ENCODE data around the gene CLDN9.

CLDN9 gene

DNA sequence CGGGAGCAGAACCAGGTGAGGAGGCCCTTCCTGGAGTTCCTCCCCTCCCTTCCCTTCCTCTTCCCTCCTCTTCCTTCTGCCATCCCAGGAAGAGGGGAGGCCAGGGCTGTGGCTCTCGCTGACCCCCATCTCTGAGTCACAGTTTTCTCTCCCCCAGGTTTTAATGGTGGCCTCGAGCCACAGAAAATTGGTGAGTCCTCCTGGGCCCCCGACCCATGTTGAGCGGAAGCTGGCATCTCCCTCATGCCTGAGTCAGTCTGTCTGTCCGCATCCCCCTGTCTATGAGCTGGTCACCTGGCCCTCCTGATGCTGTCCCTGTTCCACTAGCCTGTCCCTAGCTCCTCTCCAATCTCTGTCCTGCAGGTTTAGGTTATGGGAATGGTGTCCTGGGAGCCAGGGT, 12.8 kb upstream of the CLDN9 start:
- no peak for DNase-seq

DNA sequence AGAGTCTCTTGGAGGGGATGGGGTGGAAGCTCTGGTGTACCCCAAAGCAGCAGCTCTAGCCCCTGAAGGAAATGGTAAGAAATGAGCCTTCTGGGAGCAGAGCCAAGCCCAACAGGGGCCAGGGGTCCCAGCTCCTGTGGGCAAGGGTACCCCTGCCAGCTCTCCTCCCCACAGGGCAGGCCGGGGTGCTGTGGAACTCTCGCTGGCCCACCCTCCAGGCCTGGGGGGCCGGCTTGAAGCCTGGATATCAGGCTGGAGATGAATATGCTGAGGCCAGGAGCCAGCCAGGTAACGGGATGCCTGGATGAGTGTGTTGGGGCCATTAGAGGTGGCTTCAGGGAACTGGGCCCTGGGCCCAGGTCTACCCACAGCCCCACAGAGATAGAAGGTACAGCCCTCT, 12.2 kb upstream of the CLDN9 start:
- DNase-seq: no peak

GRCh38 chr16:3001316-3001715, 11.4 kb upstream of the CLDN9 start:
- no peak for DNase-seq

DNA sequence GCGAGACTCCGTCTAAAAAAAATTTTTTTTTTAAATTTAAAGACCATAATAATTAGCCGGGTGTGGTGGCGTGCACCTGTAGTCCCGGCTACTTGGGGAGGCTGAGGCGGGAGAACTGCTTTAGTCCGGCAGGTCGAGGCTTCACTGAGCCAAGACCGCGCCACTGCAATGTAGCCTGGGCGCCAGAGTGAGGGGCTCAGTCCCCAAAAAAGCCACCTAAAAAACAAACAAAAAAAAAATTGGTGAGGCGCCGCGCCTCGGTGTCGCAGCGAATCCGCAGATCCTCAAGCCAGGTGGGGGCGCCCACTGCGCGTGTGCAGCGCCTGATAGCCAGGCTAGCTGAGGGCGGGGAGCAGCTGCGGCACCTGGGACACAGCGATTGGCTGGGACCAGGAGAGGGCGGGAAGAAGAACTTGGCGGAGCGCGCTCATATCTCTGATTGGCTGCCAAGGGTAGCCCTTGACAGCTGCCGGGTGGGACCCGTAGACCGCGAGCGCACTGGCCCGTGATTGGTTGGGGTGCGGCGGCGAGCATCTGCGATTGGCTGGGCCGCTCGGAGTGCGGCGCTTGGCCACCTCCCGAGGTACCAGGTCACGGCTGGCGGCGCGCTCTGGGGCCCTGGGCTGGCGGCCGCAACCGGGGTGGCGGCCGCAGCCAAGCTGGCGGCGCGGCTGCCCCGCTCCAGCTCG, 9.0 kb upstream of the CLDN9 start:
- peak; percentile 99 for DNase-seq

DNA sequence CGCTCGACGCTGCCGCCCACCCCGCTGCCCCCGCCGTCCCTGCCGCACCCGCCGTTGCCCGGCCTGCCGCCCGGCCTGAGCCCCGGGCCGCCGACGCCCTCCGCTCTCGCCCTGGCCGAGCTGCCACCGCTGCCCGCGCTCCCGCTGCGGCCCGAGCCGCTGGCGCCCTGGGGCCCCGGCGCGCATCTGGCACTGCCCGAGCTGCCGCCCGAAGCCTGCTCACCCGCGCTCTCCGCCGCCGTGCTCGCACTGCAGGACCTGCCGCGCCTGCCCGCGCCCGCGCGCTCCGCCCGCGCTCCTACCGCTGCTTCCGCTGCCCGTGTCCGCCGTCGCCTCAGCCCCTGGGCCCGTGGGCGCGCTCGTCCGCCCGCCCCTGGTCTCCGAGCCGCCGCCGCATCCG, 8.4 kb upstream of the CLDN9 start:
- DNase-seq: no peak

DNA sequence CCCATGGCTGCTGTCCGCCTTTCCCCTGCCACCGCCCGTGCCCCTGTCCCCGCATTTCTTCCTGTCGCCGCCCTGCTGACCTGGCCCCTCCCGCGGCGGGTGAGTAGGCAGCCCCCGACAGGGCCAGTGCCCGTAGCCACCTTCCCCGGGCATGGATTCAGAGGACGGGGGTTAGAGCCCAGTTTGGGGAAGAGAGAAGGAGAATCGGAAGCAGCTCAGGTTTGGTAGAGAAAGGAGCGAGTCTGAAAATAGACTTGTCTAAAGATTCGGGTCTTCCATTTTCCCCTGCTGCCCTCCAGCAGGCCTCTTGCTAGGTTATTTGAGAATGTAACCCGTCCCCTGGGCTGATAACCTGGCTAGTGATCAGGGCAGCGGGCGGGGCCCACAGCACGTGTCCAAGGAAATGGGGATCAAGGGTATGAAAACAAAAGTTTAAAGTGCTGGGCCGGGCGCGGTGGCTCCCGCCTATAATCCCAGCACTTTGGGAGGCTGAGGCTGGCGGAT, 7.9 kb upstream of the CLDN9 start:
- no peak for DNase-seq

DNA sequence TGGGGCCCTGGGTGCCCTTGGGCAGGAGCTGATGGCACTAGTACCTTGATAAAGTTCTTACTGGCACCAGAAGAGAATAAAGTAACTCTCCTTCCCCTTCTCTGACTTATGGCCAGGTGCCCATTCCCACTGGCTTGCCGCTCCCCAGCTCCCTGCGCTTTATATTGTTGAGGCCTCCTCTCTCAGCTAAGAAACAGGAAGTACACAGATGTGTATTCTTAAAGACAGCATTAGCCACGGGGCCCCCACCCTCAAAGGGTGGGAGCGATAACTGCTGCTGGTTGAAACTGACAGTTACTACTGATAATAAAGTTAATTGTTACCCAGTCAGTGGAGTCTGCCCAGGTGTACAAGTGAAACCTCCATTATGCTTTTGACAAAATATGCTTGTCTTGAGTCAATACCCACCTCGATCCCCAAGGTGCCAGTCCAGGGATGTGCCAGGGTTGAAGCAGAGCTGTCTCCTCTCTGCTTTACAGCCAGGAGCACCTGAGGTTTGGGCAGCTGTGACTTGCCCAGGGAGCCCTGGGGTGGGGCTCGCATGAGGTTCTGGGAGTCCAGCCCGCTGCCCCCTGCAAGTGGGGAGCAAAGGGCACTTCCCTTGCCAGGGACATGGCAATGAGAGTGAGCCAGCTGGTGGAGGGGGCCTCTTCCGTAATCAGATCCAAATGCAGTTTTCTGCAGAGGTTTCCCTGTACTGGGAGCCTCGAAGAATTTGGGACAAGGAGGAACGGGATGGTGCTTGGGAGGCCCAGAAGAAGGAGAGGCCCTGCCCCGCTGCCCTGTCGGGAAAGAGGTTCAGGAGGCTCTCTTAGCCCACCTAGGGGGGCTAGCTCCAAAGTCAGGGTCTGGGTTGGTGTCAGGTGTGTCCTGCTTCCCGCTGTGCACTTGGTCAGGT, 5.4 kb upstream of the CLDN9 start:
- DNase-seq: no peak

DNA sequence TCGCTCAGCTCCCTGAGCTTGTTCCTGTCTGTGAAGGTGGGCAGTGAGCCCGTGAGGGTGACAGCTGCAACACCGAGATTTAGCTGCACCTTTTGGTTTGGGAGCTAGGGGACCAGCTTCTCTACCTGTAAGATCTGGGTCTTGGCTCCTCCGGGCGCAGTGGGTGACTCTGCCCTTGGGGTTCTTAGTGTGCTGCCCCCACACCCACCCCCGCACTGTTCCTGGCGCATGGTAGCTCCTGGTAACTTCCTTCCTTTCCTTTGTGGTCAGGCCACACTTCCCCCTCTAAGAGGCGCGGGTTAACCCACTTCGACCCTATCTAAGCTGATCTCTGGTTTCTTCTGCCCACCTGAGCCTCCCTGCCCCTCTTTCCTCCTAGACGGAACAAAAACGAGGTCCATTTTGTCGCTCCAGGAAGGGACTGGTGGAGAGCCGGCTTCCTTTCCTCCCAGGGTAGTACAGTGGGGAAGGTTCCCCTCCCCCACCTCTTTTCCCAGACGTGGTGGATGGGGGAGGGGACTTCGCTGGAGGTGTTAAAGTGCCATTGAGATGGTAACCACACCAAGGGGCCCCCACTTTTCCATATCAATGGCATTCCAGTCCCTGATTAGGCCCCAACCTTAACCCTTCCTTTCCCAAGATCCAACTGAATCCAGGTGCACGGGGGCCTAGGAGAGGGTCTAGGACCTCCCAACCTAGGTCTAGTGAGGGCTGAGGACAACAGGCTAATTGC, 4.6 kb upstream of the CLDN9 start:
- no peak for DNase-seq

- no peak for DNase-seq
Observed at GRCh38 chr16:3008690-3009037, 4.1 kb upstream of the CLDN9 start.

- DNase-seq: peak; percentile 17
Observed at GRCh38 chr16:3009568-3010390, 2.9 kb upstream of the CLDN9 start.

- no peak for DNase-seq
Observed at GRCh38 chr16:3010510-3010909, 2.2 kb upstream of the CLDN9 start.

DNA sequence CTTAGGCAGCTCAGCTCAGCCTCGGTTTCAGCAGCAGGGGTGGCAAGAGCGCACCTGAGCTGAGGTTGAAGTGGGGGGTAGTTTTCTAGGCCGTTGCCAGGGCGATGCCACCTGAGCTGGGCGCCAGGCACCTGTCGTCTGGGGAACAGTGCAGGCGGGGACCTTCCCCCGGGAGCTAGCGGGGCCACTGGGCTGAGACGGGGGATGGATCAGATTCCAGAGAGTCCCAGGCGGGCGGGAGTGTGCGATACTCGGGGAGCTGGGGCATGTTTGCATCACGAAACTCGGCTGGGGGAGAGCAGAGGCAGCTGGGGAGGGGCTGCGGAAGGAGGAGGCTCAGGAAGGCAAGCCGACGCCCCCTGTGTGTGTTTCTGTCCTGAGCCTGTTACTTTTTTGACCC, 477 bp upstream of the CLDN9 start:
- peak; percentile 91 for DNase-seq

GRCh38 chr16:3013491-3013951, 798 bp downstream of the CLDN9 start:
- DNase-seq: no peak

DNA sequence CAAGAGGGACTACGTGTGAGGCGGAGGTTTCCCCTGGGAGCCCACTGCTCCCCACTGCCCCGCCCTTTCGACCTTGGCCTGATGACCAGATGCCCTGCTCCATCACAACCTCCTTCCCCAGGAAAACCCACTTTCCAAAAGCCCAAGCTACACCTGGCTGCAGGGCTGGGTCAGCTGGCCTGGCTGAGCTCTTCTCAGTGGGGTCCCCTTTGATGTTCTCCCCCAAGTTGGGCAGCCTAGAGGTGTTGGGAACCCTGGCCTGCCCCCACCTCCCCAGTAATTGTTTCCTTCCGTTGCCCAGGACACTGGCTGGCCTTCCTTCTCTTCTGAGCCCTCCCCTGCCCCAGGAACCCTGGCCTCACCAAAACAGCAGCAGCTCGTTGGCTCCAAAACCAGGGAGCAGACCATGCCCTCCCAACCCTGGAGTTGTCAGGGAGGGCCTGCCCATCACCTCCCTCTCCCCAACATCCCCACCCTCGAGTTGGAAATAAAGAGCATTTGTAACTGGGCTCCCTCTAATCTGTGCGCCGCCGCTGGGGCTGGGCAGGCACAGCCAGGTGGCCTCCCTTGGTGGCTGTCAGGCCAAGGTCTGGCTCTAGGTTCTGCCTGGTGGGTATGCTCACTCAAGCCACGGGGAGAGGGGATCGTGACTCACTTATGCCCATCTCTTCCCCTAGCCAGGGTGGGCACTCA, 1.4 kb downstream of the CLDN9 start:
- no peak for DNase-seq

DNA sequence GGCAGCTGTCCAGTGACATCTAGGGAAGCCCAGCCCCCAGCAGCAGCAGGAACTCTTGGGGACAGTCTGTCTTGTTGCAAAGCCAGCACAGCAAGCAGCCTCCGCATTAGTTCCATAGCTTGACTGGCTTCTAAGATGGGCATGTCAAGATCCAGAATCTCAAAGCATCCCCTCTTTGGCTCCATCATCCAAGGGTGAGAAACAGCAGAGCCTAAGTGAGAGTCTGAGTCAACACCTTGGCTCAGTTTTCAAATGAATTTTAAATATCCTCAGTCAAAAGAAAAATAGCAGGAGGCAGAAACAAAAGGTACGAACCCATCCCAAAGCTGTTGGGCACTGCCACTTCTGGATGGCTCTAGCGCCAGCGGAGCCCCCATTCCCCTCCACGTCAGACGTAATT, 2.2 kb downstream of the CLDN9 start:
- no peak for DNase-seq

- no peak for DNase-seq
Observed at GRCh38 chr16:3015865-3016521, 3.3 kb downstream of the CLDN9 start.

- DNase-seq: no peak
Observed at GRCh38 chr16:3017344-3017743, 4.6 kb downstream of the CLDN9 start.

- no peak for DNase-seq
Observed at GRCh38 chr16:3017794-3018506, 5.2 kb downstream of the CLDN9 start, which contains the start of gene CLDN6. Gene CLDN6, minus strand, starts transcription at chr16:3018183. Its CDS starts 2,162 bp downstream, at chr16:3016021.

- no peak for DNase-seq
Observed at GRCh38 chr16:3019594-3020246, 7.0 kb downstream of the CLDN9 start.

- peak; percentile 74 for DNase-seq
Observed at GRCh38 chr16:3020247-3020603, 7.5 kb downstream of the CLDN9 start, which contains the start of gene TNFRSF12A. Gene TNFRSF12A, plus strand, starts transcription at chr16:3020368. Its CDS starts 30 bp downstream, at chr16:3020398.

Measured in NCI-H1436 (cell line).